ENCODE results near the gene ROM1. TPM values are rescaled to one million over a fixed set of nuclear protein-coding genes. Genes with fewer than 3 reads are reported as not detected.

The ROM1 gene
- polyA plus RNA-seq, 1 donor: 4.5 TPM

DNA sequence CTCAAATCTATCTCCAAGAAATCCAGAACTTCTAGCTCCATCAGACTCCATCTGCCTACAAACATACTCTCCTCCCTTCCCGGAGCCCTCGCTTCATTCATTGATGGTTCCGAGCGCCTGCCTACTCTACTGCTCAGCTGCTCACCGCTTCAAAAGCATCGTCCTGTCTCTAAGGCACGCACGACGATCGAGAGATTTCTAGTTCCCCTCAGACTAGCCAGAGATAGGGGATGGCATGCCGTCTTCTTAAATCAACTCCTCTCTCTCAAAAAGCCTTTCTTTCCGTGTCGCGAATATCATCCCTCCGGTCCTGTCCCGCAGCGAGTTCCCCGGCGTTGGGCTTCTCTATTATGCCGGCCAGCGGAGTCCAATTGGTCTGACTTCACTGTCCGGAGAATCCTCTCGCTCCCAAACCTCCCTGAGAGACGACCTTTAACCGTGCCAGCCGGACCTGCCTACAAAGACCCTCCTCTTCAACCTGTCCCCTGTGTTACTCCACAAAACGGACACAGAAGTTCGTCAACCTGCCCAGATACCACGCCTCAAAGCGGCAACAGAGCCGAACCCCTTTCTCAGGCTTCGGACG, 40.0 kb upstream of the ROM1 start:
- H3K4me1 ChIP-seq (ENCODE audit: control insufficient read depth, insufficient read depth, low read length): peaks cover 19% of the 10 kb centered on the region
- peak in 1 of 2 donors; percentile 44 for DNase-seq
- H3K36me3 ChIP-seq (ENCODE audit: control insufficient read depth, insufficient read depth, low read length): peaks cover 65% of the 10 kb centered on the region
- H3K9me3 ChIP-seq (ENCODE audit: control insufficient read depth, low read depth, low read length): no peaks in the 10 kb centered on the region
- H3K27me3 ChIP-seq (ENCODE audit: control insufficient read depth, insufficient read depth, low read length): no peaks in the 10 kb centered on the region
- H3K4me3 ChIP-seq (ENCODE audit: low read length): peak overlapping the region; percentile 85
- no CpG with 5 or more reads among the region's 33 CpGs for WGBS (ENCODE audit: insufficient coverage, low lambda C conversion rate)
- peak overlapping the region; percentile 78 for H3K27ac ChIP-seq (ENCODE audit: low read length)

GRCh38 chr11:62573592-62574362, 39.3 kb upstream of the ROM1 start, which contains the start of gene EEF1G:
Gene EEF1G, minus strand, starts transcription at chr11:62573891. Its CDS starts 49 bp downstream, at chr11:62573842.
- WGBS (ENCODE audit: insufficient coverage, low lambda C conversion rate): no CpG with 5 or more reads among the region's 46 CpGs
- H3K27ac ChIP-seq (ENCODE audit: low read length): peak within 1 kb of the TSS; percentile 89
- H3K9me3 ChIP-seq (ENCODE audit: control insufficient read depth, low read depth, low read length): no peaks in the 10 kb centered on the region
- peak within 1 kb of the TSS; percentile 85 for H3K4me3 ChIP-seq (ENCODE audit: low read length)
- peaks cover 65% of the 10 kb centered on the region for H3K36me3 ChIP-seq (ENCODE audit: control insufficient read depth, insufficient read depth, low read length)
- DNase-seq: peak; percentile 100
- no peaks in the 10 kb centered on the region for H3K27me3 ChIP-seq (ENCODE audit: control insufficient read depth, insufficient read depth, low read length)
- H3K4me1 ChIP-seq (ENCODE audit: control insufficient read depth, insufficient read depth, low read length): peaks cover 19% of the 10 kb centered on the region

- H3K9me3 ChIP-seq (ENCODE audit: control insufficient read depth, low read depth, low read length): no peaks in the 10 kb centered on the region
- WGBS (ENCODE audit: insufficient coverage, low lambda C conversion rate): no CpG with 5 or more reads among the region's 33 CpGs
- peak in 1 of 2 donors; percentile 63 for DNase-seq
- peak overlapping the region; percentile 85 for H3K4me3 ChIP-seq (ENCODE audit: low read length)
- peak overlapping the region; percentile 89 for H3K27ac ChIP-seq (ENCODE audit: low read length)
- peaks cover 19% of the 10 kb centered on the region for H3K4me1 ChIP-seq (ENCODE audit: control insufficient read depth, insufficient read depth, low read length)
- H3K36me3 ChIP-seq (ENCODE audit: control insufficient read depth, insufficient read depth, low read length): peaks cover 61% of the 10 kb centered on the region
- no peaks in the 10 kb centered on the region for H3K27me3 ChIP-seq (ENCODE audit: control insufficient read depth, insufficient read depth, low read length)
Observed at GRCh38 chr11:62574363-62575071, 38.5 kb upstream of the ROM1 start.

DNA sequence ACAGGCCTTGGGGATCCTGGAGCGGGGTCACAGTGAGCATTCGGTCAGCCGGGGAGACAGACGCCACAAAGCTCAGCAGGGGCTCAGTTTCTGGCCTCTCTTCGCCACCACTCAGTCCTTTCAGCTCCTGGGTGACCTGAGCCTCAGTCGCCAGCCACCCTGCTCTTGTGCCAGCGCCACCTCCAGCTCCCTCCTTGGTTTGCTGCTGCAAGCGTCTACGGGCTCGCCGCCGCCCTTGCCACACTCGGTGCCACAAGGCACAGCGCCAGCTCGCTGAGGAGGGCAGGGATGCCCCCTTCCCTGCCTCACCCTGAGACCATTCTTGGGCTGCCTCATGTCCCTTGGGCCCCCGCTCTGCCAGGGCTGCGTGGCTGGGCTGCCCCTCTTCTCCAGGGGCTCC, 37.9 kb upstream of the ROM1 start:
- no CpG with 5 or more reads among the region's 17 CpGs for WGBS (ENCODE audit: insufficient coverage, low lambda C conversion rate)
- DNase-seq: no peak
- peak overlapping the region; percentile 89 for H3K27ac ChIP-seq (ENCODE audit: low read length)
- peaks cover 58% of the 10 kb centered on the region for H3K36me3 ChIP-seq (ENCODE audit: control insufficient read depth, insufficient read depth, low read length)
- no peaks in the 10 kb centered on the region for H3K27me3 ChIP-seq (ENCODE audit: control insufficient read depth, insufficient read depth, low read length)
- H3K9me3 ChIP-seq (ENCODE audit: control insufficient read depth, low read depth, low read length): no peaks in the 10 kb centered on the region
- peaks cover 19% of the 10 kb centered on the region for H3K4me1 ChIP-seq (ENCODE audit: control insufficient read depth, insufficient read depth, low read length)
- peak overlapping the region; percentile 85 for H3K4me3 ChIP-seq (ENCODE audit: low read length)

GRCh38 chr11:62575837-62576236, 37.2 kb upstream of the ROM1 start:
- Histone ChIP-seq H3K27me3 (ENCODE audit: control insufficient read depth, insufficient read depth, low read length) (no peaks in the 10 kb centered on the region), H3K4me1 (ENCODE audit: control insufficient read depth, insufficient read depth, low read length) (peaks cover 19% of the 10 kb centered on the region), H3K36me3 (ENCODE audit: control insufficient read depth, insufficient read depth, low read length) (peaks cover 54% of the 10 kb centered on the region), H3K9me3 (ENCODE audit: control insufficient read depth, low read depth, low read length) (no peaks in the 10 kb centered on the region), H3K27ac (ENCODE audit: low read length) (no peak overlapping the region), H3K4me3 (ENCODE audit: low read length) (no peak overlapping the region)
- DNase-seq: no peak
- WGBS (ENCODE audit: insufficient coverage, low lambda C conversion rate): no CpG with 5 or more reads among the region's 14 CpGs

GRCh38 chr11:62577046-62577714, 35.9 kb upstream of the ROM1 start:
- WGBS (ENCODE audit: insufficient coverage, low lambda C conversion rate): 100% methylated on average over 1 of the region's 12 CpGs
- Histone ChIP-seq H3K27me3 (ENCODE audit: control insufficient read depth, insufficient read depth, low read length) (no peaks in the 10 kb centered on the region), H3K27ac (ENCODE audit: low read length) (peak overlapping the region; percentile 13), H3K4me3 (ENCODE audit: low read length) (no peak overlapping the region), H3K9me3 (ENCODE audit: control insufficient read depth, low read depth, low read length) (no peaks in the 10 kb centered on the region), H3K4me1 (ENCODE audit: control insufficient read depth, insufficient read depth, low read length) (peaks cover 16% of the 10 kb centered on the region), H3K36me3 (ENCODE audit: control insufficient read depth, insufficient read depth, low read length) (peaks cover 51% of the 10 kb centered on the region)
- no peak for DNase-seq

- WGBS (ENCODE audit: insufficient coverage, low lambda C conversion rate): no CpG with 5 or more reads among the region's 11 CpGs
- peaks cover 11% of the 10 kb centered on the region for H3K4me1 ChIP-seq (ENCODE audit: control insufficient read depth, insufficient read depth, low read length)
- no peak overlapping the region for H3K4me3 ChIP-seq (ENCODE audit: low read length)
- no peaks in the 10 kb centered on the region for H3K9me3 ChIP-seq (ENCODE audit: control insufficient read depth, low read depth, low read length)
- peaks cover 49% of the 10 kb centered on the region for H3K36me3 ChIP-seq (ENCODE audit: control insufficient read depth, insufficient read depth, low read length)
- H3K27ac ChIP-seq (ENCODE audit: low read length): no peak overlapping the region
- H3K27me3 ChIP-seq (ENCODE audit: control insufficient read depth, insufficient read depth, low read length): no peaks in the 10 kb centered on the region
- no peak for DNase-seq
Observed at GRCh38 chr11:62578541-62578940, 34.5 kb upstream of the ROM1 start.

DNA sequence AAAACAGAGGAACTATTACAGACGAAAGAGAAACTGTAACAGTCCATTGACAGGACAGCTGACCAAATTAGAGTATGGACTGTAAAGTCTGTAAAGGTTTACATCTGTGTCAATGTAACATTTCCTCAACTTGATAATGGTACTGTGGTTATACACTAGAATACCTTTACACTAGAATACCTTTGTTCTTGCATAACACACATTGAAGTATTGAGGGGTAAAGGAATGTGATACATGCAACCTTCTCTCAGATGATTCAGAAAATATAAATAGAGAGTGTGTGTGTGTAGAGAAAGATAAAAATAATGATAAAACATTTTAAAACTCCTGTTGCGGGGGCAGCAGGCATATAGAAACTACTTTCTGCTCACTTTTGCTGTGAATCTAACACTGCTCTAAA, 33.8 kb upstream of the ROM1 start:
- no peak for DNase-seq
- 100% methylated on average over 1 of the region's 2 CpGs for WGBS (ENCODE audit: insufficient coverage, low lambda C conversion rate)
- no peaks in the 10 kb centered on the region for H3K9me3 ChIP-seq (ENCODE audit: control insufficient read depth, low read depth, low read length)
- H3K4me3 ChIP-seq (ENCODE audit: low read length): no peak overlapping the region
- peaks cover 49% of the 10 kb centered on the region for H3K36me3 ChIP-seq (ENCODE audit: control insufficient read depth, insufficient read depth, low read length)
- H3K27ac ChIP-seq (ENCODE audit: low read length): no peak overlapping the region
- H3K4me1 ChIP-seq (ENCODE audit: control insufficient read depth, insufficient read depth, low read length): peaks cover 11% of the 10 kb centered on the region
- H3K27me3 ChIP-seq (ENCODE audit: control insufficient read depth, insufficient read depth, low read length): no peaks in the 10 kb centered on the region

DNA sequence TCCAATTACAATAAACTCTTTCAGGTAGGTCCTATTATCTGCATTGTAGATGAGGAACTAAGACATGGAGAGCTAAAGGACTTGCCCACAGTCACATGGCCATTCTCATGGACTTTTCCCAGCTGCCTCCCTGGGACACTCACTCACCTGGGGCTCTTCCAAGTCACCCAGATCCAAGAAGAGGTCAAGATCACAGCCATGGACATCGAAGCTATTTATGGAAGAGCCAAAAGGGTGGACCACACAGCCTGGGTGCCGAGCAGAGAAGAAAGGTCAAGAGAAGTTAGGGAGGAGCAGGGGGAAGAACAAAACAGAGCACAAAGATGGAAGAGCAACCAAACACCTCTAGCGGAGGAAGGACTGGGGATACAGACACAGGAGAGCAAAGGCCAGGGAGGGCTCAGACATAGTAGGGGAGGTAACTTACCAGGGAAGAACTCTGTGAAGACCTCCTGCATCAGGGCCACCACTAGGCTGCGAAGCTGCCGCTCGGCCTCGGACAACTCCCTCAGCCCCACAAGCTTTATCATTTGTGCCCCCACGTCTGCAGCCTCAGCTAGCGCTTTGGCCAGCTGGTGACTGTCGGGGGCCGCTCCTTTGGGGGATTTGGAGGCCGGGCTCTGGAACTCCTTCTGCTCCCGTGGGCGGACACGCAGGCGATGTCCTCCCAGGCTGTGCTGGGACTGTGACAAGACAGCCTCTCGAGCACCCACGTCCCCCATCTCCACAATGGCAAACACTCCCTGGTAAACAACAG, 31.9 kb upstream of the ROM1 start:
- WGBS (ENCODE audit: insufficient coverage, low lambda C conversion rate): 100% methylated on average over 1 of the region's 18 CpGs
- no peak for DNase-seq
- no peak overlapping the region for H3K4me3 ChIP-seq (ENCODE audit: low read length)
- no peak overlapping the region for H3K27ac ChIP-seq (ENCODE audit: low read length)
- no peaks in the 10 kb centered on the region for H3K27me3 ChIP-seq (ENCODE audit: control insufficient read depth, insufficient read depth, low read length)
- H3K4me1 ChIP-seq (ENCODE audit: control insufficient read depth, insufficient read depth, low read length): no peaks in the 10 kb centered on the region
- no peaks in the 10 kb centered on the region for H3K9me3 ChIP-seq (ENCODE audit: control insufficient read depth, low read depth, low read length)
- H3K36me3 ChIP-seq (ENCODE audit: control insufficient read depth, insufficient read depth, low read length): peaks cover 51% of the 10 kb centered on the region

Measured in large intestine (tissue), 3 donors.